HG03457 (cell line): ENCODE results near the gene GALK2.
A peak's percentile ranks its signal among the peaks of the same experiment; 100 is the strongest.

Source experiments
- ATAC-seq: cut with Tn5 transposase; IDR thresholded peaks from one replicate; pipeline ENCODE4 v1.9.1; 2021; ENCODE audit warnings: moderate number of reproducible peaks; ENCODE audit not compliant: unreplicated experiment

Gene GALK2

DNA sequence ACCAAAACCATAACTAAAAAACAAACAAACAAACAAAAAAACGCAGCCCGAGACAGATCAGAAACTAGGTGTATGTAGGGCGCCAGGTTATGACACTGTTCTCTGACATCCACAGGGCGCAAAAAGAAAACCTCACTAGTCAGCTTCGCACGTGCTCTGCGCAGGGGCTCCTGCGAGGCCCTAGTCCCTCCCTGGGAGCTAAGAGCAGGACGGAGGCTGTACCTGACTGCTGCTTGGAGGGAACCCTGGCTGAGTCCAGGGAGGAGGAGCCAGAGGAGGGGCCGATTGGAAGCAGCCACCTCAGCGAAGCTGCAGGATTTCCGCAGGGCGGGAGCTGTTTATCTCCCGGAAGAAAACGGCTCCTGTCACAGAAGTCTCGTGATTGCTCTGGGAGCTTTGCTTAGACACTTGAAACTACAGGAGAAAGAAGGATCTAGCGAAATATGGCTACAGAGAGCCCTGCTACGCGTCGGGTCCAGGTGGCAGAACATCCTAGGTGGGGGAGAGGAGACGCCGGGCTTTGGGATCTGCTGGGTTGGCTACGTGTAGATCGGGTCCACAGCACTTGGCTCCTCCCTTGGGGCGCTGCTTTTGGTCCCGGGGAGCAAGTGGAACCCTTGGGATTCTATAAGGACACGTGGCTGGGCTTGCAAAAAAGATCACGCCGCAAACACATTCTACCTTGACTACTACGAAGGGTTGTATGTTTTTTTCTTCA, at the start of gene GALK2:
Gene GALK2 (plus strand): TSS at position 368 of the 718 bp plus-strand sequence. CDS start 76 bp downstream, at position 444.
- peak; percentile 90 for ATAC-seq

DNA sequence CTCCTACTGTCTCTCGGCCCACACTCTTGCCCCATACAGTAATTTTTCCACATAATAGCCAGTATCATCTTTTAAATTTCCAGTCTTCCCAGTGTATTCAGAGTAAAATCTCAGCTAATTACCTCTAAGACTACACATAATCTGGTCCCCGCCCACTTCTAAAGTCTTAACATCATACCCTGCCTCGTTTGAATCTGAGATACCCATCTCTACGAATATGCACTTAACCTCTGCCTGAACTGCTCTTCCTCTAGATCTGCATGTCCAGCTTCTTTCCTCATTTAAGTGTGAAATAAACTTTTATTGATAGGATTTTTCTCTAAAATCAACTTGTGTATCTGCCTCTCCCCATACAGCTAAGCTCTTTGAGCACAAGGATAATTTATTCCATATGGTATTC, 49.2 kb upstream of the GALK2 start:
- ATAC-seq = no peak

DNA sequence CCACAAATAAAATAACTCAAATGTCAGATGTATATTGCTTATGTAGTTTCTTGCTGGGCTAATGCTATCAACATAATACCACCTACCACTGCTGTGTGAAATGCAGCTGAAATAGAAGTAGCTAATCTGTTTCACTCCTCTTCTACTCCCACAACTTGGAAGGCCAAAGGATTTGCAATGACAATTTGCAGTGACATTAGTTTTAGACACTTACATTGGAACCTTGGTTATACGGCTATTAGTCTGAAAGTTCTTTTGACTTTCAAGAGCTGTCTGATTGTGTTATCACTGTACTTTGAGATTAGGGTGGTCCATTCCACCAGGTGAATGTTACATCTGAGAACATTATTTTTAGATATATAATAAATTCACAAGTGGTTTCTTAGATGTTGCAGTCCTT, 48.1 kb upstream of the GALK2 start:
- no peak for ATAC-seq

DNA sequence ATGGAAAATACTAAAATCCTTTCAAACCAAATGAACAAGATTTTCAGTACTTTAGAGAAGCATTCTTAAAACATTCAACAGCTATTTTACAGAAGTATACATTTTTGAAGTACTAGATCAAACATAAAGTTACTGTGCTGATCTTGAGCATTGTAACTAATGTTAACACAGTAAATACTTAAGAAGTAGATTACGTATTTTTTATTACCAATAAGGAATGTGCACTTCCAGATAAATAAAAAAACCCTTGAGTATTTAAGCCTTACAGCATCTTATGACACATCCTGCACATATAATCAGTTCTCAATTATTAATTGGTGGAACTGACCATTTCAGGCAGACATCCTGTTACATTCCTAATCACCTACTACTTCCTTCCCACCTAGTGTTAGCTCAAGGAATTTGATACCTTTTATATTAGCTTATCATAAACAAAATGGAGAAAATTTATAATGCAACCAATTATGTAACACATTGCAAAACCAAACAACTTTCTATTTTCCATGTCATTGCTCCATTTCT, 47.4 kb upstream of the GALK2 start:
- ATAC-seq = no peak

DNA sequence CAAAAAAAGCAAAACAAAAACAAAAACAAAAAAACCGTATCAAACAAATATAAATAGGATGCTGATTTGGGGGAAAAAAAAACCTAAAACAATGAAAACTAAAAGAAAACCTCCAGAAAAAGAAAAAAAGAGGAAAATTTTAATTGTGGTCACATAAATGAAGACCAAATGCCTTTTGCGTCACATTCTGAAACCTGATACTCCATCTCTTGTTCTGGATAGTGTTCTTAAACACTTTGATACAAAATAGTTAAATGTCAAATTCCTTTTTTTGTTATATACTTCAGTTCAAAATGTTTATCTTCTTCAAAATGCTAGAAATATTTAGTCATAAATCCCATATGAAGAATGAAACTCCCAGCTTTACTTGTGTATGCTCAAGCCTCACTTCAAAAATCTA, 45.7 kb upstream of the GALK2 start:
- ATAC-seq = no peak

DNA sequence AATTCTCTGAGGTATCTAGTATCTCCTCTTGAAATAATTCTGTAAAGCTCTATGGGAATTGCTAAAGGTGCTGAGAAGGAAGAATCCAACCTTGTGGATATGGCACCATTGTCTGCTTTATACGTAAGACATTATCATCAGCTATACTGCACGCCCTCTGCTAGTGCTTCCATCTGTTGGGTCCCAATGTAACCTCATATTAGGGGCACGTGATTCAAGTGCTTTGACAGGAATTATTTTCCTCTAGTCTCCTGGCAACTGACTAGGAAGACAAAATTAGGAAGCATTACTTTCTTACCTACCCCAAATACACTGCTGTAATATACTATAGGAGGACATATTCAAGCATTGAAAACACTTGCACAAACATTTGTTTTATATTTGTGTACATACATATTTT, 38.6 kb upstream of the GALK2 start:
- no peak for ATAC-seq

DNA sequence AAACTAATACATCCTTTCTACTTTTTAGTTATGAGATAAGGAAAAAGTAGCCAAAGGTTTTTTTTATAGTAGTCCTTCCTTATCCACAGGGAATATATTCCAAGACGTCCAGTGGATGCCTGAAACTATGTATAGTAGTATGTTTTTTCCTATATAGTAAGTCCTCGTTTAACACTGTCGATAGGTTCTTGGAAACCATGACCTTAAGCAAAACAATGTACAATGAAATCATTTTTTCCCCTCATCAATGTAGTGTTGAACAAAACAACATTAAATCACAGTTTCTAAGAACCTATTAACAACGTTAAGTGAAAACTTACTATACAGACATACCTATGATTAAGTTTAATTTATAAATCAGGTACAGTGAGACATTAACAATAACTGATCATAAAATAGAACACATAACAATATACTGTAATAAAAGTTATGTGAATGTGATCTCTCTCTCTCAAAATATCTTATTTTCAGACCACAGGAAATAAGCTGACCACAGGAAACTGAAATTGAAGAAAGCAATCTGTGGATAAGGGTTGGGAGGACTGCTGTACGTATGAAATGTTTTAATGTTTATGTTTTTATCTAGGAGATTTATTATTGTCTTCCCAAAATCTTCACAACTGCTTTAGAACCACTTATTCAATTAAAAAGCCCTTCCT, 35.2 kb upstream of the GALK2 start:
- peak; percentile 7 for ATAC-seq

DNA sequence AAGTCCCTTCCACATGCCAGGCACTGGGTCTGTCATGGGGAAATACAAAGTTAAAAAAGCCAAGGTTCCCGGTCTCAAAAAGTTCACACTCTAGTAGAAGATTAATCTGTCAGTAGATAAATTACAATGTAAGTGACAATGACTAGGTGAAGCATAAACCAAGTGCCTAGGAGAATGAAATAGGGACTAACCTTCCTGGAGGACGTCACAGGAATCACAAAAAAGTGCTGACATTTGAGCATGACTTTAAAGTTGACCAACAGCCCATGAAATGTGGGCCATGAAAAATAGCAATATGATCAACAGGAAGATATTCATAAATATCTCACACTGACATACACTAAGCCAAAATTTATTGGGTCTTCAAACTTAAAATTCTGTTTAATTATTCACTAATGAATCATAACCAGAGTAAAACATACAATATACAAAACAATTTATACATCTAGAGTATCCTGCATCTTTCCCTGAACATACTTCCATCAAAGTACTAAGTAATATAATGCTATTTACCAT, 34.6 kb upstream of the GALK2 start:
- peak; percentile 66 for ATAC-seq

DNA sequence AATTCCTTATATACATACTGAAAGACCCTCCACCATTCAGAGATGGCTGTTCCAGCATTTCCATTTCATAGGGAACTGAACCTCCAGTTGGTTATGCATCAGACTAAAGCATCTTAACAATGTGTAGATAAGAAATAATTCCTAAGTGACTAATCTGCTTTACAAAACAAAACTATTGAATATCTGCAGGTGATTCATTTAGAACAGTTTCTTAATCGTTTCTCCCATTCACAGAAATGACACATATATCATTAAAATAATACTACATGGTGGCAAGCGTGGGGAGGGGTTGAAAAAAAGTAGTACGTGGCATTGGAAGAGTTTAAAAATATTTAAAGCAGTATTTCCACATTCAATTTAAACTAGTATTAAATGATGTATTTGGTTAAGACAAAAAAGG, 34.1 kb upstream of the GALK2 start:
- ATAC-seq = no peak

DNA sequence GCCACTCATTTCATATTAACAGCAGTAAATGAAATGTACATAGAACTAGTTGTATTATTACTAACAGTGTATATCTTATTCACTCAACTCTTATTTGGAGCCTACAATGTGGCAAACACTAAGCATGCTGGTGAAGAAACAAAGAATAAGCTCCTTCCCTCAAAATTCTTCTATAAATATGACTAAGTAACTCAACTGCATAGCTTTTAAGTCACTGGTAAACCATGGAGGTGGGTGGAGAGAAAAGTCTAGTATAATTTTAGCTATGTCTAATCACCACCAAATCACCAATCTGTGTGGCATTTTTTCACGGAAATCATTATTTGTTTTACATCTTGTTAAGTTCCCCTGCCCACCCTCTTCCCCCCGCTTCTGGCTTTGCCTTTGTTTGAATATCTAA, 32.2 kb upstream of the GALK2 start:
- no peak for ATAC-seq

DNA sequence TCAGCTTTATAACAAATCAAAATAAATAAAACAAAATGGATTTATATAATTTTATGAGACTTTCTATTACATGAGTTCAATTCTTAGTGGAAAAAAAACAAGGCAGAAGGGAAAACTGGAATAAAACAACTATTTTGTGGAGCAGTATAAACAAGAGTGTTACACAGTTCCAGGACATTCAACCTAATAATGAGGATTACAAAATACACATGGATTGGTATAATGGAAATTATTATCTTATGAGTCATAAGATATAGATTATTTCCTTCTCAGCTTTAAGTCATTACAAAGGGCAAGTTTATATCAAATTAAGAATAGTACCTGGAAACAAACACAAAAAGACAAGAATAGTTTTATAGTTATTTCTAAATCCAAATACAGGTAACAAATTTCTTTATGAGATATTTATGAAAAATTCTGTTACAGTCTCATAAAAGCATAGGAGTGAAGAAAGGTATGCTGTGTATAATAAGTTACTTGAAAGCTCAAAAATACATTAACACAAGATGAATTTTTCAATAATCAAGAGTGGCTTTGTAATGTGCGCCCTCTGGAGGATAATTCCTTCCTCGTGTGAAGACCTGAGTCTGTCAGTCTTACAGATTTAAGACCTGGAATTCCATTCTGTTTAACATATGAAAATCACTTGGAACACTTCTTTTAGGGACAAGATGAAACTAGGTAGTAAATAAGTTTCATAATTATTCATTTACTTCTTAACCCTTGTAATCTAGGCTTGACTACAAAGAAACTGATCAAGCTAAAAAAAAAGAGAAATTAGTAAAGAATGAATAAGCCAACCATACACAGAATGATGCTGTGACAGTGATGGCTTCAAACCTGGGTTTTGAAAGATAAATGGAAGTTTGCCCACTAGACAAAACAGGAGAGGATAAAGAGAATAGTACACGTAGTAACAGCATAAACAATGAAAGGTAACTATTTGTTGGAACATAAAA, 24.1 kb upstream of the GALK2 start:
- ATAC-seq = no peak

DNA sequence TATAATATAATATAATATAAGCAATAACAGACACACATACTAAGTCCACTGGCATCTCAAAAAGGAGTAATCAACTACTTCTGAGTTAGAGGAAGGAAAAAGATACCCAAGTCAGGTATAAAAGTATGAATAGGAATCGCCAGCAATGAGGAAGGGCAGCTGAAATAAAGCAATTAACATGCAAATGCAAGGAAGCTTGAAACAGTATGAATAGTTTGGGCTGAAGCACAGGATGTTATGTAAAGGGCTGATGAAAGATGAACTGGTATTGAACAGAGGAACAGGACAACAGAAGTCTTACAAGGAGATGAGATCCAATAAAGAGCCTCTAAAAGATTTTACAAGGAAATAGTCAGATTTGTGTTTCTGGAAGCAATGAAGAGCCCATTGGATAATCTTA, 21.7 kb upstream of the GALK2 start:
- no peak for ATAC-seq

DNA sequence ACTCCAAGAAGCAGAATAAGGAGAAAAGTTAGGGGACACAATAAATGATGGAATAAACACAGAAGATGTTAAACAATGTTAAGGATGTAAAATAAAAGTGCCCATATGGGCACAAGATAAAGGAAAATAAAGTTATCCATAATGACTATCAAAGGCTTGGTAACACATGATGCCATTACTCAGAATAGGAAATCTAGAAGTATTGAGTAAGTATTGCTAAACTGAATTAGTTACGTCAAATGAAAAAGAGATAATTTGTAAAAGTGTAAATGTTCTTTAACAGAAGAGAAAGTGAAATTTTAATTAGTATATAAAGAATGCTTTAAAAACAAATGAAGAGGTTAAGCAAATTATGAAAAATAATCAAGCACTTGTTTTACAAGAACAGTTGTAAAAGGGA, 21.3 kb upstream of the GALK2 start:
- no peak for ATAC-seq

DNA sequence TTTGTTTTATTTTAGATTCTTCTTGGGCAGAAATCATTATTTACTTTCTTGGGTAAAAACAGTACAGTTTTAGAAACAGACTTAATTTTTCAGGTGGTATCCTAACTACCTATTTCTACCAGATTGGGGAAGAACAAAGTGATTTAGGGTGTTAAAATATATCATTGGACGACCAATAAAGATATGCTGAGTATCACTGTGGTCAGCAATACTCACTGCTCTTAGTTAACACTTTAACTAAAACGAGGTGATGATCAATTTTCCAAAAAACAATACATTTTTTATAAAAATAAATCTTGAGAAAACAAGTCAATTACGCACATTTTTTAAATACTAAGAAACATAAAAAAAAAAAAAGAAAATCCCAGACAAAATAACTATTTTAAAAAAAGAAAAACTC, 18.2 kb upstream of the GALK2 start:
- no peak for ATAC-seq

DNA sequence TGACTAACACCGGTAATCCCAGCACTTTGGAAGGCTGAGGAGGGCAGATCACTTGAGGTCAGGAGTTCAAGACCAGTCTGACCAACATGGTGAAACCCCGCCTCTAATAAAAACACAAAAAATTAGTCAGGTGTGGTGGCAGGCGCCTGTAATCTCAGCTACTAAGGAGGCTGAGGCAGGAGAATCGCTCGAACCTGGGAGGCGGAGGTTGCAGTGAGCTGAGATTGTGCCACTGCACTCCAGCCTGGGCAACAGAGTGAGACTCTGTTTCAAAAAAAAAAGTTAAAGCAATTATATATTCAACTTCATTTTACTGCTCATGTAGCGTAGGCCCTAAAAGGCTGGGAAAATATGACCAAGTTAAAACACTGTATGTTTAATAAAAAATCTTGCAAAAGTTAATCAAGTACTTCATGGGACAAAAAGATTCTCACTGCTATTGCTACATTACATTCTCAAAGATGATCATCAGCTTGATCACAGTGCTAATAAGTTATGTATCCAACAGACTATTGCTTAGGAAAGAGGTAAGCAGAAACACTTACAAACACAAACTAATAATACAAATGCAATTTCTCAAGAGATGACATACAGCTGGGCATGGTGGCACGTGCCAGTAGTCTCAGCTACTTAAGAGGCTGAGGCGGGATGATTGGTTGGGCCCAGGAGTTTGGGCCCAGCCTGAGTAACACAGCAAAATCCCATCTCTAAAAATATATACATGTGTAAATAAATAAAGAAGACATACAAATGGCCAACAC, 17.3 kb upstream of the GALK2 start:
- no peak for ATAC-seq

DNA sequence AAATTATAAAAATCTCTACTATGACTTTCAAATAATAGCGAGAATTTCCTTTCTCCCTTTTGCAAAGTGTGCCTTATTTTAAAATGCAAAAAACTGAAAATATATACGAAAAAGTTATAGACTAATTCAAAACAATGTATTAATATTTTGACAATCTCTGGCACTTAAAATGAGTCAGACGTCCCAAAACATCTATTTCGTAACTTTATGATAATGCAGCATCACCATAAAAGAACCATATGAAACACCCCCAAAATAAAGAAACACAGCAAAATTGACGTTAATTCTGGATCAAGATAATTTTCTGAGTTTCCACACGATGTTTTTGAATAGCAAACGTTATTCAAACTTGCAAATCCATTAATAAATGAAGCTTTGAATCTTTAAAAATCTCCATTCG, 15.7 kb upstream of the GALK2 start:
- ATAC-seq = no peak

DNA sequence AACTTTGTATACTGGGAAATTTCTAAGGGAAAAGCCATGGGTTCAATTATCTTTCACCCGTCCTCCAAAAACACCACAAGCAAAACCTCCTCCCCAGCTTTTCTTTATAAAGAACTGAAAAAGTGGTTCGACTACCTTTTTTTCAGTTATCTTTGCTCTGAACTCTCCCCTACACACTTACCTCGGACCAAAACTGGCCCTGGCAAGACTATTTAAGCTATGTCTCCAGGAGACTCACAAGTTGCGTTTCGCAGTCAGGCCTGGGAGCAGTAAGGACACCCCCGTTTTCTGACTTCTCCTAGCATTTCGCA, 15.3 kb upstream of the GALK2 start:
- ATAC-seq = peak; percentile 5

DNA sequence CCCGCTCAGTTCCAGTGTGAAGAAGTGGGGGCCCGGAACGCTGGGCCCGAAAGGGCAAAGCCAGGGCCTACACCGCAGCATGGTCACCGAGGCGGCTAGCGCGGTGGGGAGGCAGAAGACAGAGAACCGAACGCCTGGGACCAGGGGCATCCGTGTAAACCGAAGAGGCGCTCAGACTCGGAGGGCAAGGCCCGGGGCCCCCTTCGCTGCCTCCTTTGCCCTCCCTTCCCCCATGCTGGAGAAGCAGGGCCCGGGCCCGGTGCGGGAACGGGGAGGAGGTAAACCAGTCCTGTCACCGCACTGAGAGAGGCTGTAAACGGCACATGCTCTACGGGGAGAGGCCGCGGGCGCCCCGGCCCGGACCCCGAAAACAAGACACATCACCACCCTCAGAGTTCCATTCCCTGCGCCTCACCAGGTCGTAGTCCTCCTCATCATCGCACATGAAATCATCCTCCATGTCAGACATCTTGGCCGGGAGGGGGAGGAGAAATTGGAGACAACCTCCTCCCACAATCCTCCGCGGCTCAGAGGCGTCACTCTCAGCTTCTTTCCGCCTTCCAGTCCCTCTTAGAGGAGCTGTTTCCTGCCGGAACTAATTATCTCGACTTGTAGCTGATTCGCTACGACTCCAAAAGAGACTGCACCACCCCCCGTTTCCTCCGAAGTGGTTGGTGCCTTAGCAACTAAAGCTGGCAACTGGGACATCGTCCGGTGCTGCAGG, 14.8 kb upstream of the GALK2 start, which contains the start of gene COPS2:
Gene COPS2 (minus strand): TSS at position 490 of the 724 bp plus-strand sequence. CDS start 21 bp downstream, at position 469.
- peak; percentile 87 for ATAC-seq

DNA sequence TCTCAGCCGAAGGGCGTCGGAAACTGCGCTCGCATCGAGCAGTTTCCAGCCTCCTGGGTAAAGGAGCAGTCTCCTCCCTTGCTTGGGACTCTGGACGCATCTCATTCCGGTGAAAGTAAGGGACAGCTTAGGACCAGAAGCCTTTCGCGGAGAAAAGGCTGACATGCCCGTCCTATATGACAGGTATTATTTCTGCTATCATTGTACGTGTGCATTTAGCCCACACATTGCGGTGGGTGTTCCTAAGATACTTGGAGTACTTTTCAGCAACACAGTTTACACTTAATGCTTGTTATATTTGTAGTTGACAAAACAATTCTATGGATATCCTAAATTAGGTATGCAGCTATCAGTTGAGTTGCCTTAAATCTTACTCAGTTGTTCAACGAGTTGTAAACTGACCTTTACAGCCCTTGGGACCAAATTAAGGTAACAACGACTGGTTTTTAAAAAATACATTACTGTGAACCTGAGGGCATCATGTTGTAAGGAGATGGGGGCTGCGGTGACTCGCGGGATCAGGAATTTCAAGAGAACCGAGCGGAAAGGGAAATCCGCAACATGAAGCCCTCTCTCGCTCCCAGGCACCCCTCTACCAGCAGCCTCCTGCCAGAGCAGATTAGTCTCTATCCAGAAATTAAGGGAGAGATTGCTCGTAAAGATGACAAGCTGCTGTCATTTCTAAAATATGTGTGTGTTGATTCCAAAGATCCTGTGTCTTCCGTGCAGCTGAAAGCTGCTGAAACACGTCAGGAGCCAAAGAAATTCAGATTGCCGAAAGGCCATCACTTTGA, 14.0 kb upstream of the GALK2 start:
- no peak for ATAC-seq
